GM12891 (cell line): ENCODE data around the gene SKI.

Source experiments
- POLR2A ChIP-seq: IDR thresholded peaks from 2 replicates; pipeline ENCODE4 v1.6.1; 2011; ENCODE audit warnings: low read depth, low read length, control low read depth
- POLR2AphosphoS5 ChIP-seq: IDR thresholded peaks from 2 replicates; pipeline ENCODE4 v1.6.1; 2011; ENCODE audit warnings: low read depth, low read length, control low read depth
- POU2F2 ChIP-seq: IDR thresholded peaks from 2 replicates; pipeline ENCODE4 v1.6.1; 2011; ENCODE audit warnings: low read depth, mild to moderate bottlenecking, control low read depth, low read length, moderate library complexity

DNA sequence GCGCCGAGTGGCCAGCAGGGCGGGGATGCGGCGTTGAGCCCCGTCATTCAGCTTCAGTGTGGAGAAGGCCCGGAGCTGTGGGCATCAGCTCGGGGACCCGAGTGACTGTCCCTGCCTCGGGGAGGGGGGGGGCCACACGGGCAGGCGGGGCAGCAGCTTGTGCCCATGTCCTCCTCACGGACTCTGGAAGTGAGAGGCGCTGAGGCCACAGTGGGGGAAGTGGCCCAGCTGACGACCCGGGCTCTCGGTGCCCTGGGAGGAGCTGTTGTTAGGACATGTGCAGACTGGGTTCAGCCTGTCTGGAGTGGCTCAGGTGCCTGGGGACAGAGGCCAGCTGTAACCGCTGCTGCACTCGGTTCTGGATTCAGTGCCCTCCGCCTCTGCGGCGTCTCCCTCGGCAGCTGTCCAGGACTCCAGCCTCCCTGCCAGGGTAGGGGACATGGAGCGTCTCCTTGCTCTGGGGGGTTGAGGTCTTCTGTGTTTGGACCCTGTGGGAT, 71.1 kb downstream of the SKI start:
- no peak for TF ChIP-seq POLR2A
- TF ChIP-seq POLR2AphosphoS5, result no peak
- no peak for TF ChIP-seq POU2F2
